Aorta (tissue), 5 donors: ENCODE results near the gene PID1. TPM values are rescaled to one million over a fixed set of nuclear protein-coding genes. Genes with fewer than 3 reads are reported as not detected.
A peak's percentile ranks its signal among the peaks of the same experiment; 100 is the strongest.

Experiments
- ATAC-seq: fragments of 200-7000 bp; cut with Tn5 transposase; one replicate; pipeline ENCODE4 v1.9.1; 2022; ENCODE audit warnings: moderate library complexity; ENCODE audit not compliant: low FRiP score
- DNase-seq, 2 donors: peaks; one replicate each; pipeline ENCODE4 v3.0.0-alpha.2; 2020
- H3K27ac ChIP-seq, 2 donors: one replicate each; pipeline ENCODE4 v1.5.1; 2013; ENCODE audit warnings: low read length in 2 of 2, mild to moderate bottlenecking in 2 of 2, moderate library complexity in 2 of 2, control low read depth in 1 of 2, inconsistent platforms in 1 of 2, low read depth in 1 of 2
- H3K27me3 ChIP-seq, 2 donors: one replicate each; pipeline ENCODE4 v1.6.1; 2013; ENCODE audit warnings: control low read depth in 1 of 2, low read length in 1 of 2, mild to moderate bottlenecking in 1 of 2, moderate library complexity in 1 of 2; ENCODE audit not compliant: insufficient read depth in 2 of 2, control insufficient read depth in 1 of 2
- H3K36me3 ChIP-seq, 2 donors: one replicate each; pipeline ENCODE4 v1.6.1; 2013; ENCODE audit warnings: control low read depth in 1 of 2, low read length in 1 of 2, mild to moderate bottlenecking in 1 of 2; ENCODE audit not compliant: insufficient read depth in 2 of 2, control insufficient read depth in 1 of 2
- H3K4me1 ChIP-seq, 2 donors: one replicate each; pipeline ENCODE4 v1.6.1; 2013; ENCODE audit warnings: low read length in 2 of 2, control low read depth in 1 of 2, mild to moderate bottlenecking in 1 of 2, moderate library complexity in 1 of 2; ENCODE audit not compliant: insufficient read depth in 2 of 2, control insufficient read depth in 1 of 2
- H3K4me3 ChIP-seq, 2 donors: one replicate each; pipeline ENCODE4 v1.5.1; 2013; ENCODE audit warnings: low read length in 2 of 2, control low read depth in 1 of 2, mild to moderate bottlenecking in 1 of 2
- H3K9me3 ChIP-seq: one replicate; pipeline ENCODE4 v1.6.1; 2013; ENCODE audit warnings: mild to moderate bottlenecking, low read length; ENCODE audit not compliant: control insufficient read depth
- WGBS, 2 donors: extraction: QIAGEN DNeasy Blood & Tissue Kit; methylation state at CpG; one replicate each; pipeline ENCODE4 v1.1.7; 2013; 5-methylcytosine and 5-hydroxymethylcytosine counted together
- intact Hi-C, 2 donors: fragments of 100-400 bp; cut with DNase I; formaldehyde crosslinking; loops; one replicate each; pipeline versions ENCODE4 v1.14.2 to v1.15.0; 2022
- polyA plus RNA-seq, 2 donors: library from polyadenylated mRNA; stranded (reverse); fragments of 200-250 nt; gene quantifications; one replicate each; pipeline ENCODE4 v1.2.3, GENCODE V29; 2013
- total RNA-seq, 2 donors: library from RNA; stranded (reverse); fragmentation: NEBNext Ultra II Directional; extraction: Animal tissue kit (Norgen Biotek cat#: 25700); gene quantifications; one replicate each; pipeline ENCODE4 v1.2.1, GENCODE V29; 2021
- donor health status: healthy with polysubstance abuse.
- donor health status: Bipolar disorder and iron deficiency.
- donor health status: DM: no; HTN: no; CAD: no.
- donor health status: DM: no; HTN: no; CAD: no.
- donor health status: DM: yes; HTN: yes; CAD: no.

Gene PID1
- total and polyA plus RNA-seq, 4 donors, result 44.8 to 88.6 (median 66.9) TPM

DNA sequence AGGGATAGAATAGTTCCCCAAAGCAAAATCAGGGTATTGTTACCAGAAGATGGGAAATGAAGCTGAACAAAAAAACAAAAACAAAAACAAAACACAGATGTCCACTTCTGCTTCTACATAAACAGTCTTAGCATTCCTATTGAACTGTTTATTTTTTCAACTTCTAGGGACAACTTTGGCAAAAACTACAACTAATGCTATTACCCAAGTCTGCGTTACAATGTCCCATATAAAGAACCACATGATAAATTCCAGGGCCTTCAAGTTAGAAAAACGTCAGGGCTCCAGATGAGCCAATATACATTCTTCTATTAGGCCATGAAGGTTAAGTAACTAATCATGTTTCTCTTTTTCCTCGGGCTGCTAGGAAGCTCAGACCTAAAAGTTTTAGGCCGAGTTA, 16.9 kb downstream of the PID1 start:
- H3K27ac ChIP-seq, result no peak overlapping the region
- H3K4me1 ChIP-seq, result peaks cover 11 to 24% of the 10 kb centered on the region in 2 donors
- ATAC-seq (no peak), DNase-seq (no peak)
- no peaks in the 10 kb centered on the region for H3K27me3 ChIP-seq
- 36% methylated on average over 4 of the region's 4 CpGs for WGBS, 2 donors
- no peak overlapping the region for H3K4me3 ChIP-seq
- peaks cover 0 to 5% of the 10 kb centered on the region in 2 donors for H3K36me3 ChIP-seq
- H3K9me3 ChIP-seq, result no peaks in the 10 kb centered on the region
- intact Hi-C loops, result no loop called here

DNA sequence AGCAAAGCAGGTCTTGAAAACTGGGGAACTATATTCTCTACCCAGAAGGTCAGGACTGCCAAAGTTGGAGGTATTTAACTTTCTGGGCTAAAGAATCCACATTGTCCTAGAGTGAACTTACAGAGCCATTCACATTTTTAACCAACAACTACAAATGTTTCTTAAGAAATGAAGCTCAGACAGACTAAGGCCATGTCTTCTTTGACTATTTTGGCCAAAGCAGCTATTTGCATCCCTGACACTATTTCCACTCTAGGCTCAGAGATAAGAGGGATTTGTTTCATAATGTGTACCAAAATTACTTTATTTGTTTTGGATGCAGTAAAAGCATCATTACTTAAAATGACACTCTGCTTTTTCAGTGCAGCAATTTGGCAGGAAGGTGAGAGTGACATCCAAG, 18.1 kb downstream of the PID1 start:
- Histone ChIP-seq H3K4me3 (no peak overlapping the region), H3K27ac (no peak overlapping the region)
- ATAC-seq, result peak; percentile 65

DNA sequence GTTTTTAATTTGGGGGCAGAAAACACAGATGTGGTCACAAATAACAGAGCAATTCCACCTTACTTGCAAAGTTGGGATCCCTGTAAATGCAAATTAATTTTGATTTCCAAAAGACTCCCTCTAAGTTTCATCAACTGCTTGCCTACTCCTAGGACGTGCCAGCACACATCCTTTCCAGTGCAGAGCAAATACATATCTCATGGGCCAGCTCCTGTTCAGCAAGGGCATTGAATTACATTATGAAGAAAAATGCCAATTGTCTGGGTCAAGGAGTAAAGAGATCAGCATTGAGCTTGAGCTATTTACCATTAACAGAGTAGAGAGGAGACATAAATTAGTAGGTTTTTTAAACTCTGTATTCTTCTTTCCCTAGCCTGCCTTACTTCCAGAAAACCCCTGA, 18.8 kb downstream of the PID1 start:
- peaks cover 0 to 5% of the 10 kb centered on the region in 2 donors for H3K36me3 ChIP-seq
- H3K9me3 ChIP-seq, result no peaks in the 10 kb centered on the region
- H3K27me3 ChIP-seq, result no peaks in the 10 kb centered on the region
- 2 to 13% methylated on average over 1 of the region's 1 CpG for WGBS, 2 donors
- peaks cover 10 to 24% of the 10 kb centered on the region in 2 donors for H3K4me1 ChIP-seq
- H3K27ac ChIP-seq, result peak overlapping the region in 1 of 2 donors; percentile 18
- no peak overlapping the region for H3K4me3 ChIP-seq
- ATAC-seq, result peak; percentile 19
- no peak for DNase-seq
- intact Hi-C loops, result no loop called here

More for the DNA sequence above, 18.1 kb downstream of the PID1 start:
- intact Hi-C loops, result no loop called here
- DNase-seq, result no peak
- Histone ChIP-seq H3K36me3 (peaks cover 0 to 5% of the 10 kb centered on the region in 2 donors), H3K4me1 (peaks cover 12 to 24% of the 10 kb centered on the region in 2 donors), H3K27me3 (no peaks in the 10 kb centered on the region), H3K9me3 (no peaks in the 10 kb centered on the region)

DNA sequence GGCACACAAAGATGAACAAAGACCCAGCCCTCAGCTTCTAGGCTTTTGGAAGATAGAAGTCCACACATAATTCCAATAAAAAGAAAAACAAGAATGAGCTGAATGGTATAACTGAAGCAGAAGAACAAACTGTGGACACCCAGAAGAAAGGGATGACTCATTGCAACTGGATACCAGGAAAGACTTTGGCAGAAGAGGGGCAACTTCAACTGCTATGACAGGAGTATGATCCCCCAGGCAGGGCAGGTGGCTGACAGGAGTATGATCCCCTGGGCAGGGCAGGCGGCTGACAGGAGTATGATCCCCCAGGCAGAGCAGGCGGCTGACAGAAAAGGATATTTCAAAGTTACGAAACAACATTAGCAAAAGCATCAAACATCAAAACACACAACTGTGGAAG, 21.6 kb downstream of the PID1 start:
- Histone ChIP-seq H3K4me1 (peaks cover 16 to 27% of the 10 kb centered on the region in 2 donors), H3K36me3 (peaks cover 2 to 5% of the 10 kb centered on the region in 2 donors), H3K27me3 (no peaks in the 10 kb centered on the region), H3K27ac (no peak overlapping the region), H3K4me3 (no peak overlapping the region), H3K9me3 (no peaks in the 10 kb centered on the region)
- intact Hi-C loops, result no loop called here
- no peak for DNase-seq
- ATAC-seq, result no peak
- WGBS, 2 donors, result 96 to 98% methylated on average over 3 of the region's 3 CpGs

DNA sequence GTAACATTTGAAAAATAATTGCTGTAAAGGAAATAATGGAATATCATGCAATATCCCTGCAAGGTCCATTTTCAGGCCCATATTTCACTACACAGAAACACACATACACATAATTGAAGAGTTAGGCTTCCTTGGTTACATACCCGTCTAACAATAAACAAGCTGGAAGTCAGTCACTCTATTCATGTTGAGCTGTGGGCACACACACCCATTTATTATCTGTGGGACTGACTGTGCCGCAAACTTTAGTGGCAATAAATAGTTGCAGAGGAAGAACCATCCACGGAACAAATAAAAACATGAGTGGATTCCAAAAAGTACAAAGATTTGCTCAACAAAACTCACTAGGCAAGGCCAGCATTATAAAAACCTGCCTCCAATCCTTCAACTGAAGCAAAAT, 24.8 kb downstream of the PID1 start:
- peaks cover 14 to 22% of the 10 kb centered on the region in 2 donors for H3K4me1 ChIP-seq
- ATAC-seq (no peak), DNase-seq (no peak)
- no peaks in the 10 kb centered on the region for H3K27me3 ChIP-seq
- no peaks in the 10 kb centered on the region for H3K9me3 ChIP-seq
- H3K4me3 ChIP-seq, result no peak overlapping the region
- WGBS, 2 donors, result 47 to 54% methylated on average over 3 of the region's 3 CpGs
- H3K27ac ChIP-seq, result no peak overlapping the region
- intact Hi-C loops, result no loop called here
- peaks cover 4 to 5% of the 10 kb centered on the region in 2 donors for H3K36me3 ChIP-seq

DNA sequence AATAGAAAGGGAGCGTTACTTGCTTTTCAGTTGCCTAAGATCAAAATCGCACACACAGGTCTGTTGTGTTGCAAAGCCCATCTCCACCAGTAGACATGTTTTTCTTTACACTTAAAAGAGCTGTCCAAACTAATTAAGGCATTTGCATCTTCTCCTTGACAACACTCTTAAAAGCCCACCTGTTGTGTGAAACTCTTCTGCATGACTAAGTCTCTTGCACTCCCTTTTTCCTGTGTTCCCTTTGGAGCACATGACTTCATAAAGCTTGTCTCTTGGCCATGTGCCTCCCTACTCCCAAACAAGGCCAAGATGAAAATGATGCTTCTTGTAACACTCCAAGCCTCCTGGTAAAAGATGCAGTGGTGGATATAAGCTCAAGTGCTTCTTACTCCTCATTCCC, 26.1 kb downstream of the PID1 start:
- DNase-seq, result no peak
- H3K4me3 ChIP-seq, result no peak overlapping the region
- intact Hi-C loops, result no loop called here
- H3K9me3 ChIP-seq, result no peaks in the 10 kb centered on the region
- no peak for ATAC-seq
- peaks cover 0 to 4% of the 10 kb centered on the region in 2 donors for H3K36me3 ChIP-seq
- peak overlapping the region in 1 of 2 donors; percentile 44 for H3K27ac ChIP-seq
- no peaks in the 10 kb centered on the region for H3K27me3 ChIP-seq
- H3K4me1 ChIP-seq, result peaks cover 11 to 13% of the 10 kb centered on the region in 2 donors
- WGBS, 2 donors, result 91 to 93% methylated on average over 2 of the region's 2 CpGs

DNA sequence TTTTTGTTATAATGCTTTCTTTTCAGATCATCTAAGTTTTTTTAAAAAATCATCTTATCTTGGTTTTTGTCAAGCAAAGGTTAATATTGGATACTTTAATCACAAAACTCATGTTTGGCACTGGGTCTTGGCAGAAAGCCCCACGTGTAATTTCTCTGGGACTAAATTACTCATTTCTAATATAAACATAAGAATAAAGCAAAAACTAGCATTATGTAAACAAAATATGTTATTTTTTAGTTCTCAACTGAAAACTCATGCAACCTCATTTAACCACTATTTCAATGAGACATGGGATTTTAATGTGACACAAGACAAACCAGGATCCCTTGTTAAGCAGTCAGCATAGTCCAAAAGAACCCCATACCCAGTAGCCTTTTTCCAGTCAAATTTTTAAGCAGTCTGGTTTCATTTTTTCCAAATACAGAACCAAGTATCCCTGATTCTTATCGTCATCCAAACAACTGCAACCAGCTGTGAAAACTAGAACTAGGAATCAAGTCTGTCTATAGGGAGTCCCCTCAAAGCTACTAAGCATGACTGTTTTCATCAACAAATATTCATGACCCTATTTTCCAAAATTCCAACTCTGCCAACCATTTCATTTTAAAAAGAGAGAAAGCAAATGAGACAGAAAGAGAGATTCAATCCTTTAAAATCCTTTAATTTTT, 27.1 kb downstream of the PID1 start:
- intact Hi-C loops, result no loop called here
- no peak overlapping the region for H3K4me3 ChIP-seq
- no peak for ATAC-seq

DNA sequence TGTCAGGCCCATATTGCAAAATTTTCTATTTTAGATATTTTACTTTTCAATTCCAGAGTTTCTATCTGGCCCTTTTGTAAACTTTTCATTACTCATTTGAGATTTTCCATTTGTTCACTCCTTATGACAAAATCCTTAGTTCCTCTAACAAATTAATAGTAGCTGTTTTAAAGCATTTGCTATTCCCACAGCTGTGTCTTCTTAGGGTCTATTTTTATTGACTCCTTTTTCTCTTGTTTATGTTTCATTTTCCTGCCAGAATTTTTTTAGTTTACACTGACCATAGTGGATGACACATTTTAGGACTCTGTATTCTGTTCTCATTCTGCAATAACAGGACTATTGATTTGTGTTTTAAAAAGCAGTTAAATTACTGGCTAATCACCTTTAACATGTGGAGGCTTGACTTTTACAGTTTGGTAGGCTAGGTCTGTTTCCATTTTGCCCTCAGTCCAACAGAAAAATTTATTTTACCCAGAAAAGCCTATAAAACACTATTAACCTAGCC, 30.0 kb downstream of the PID1 start:
- no peaks in the 10 kb centered on the region for H3K9me3 ChIP-seq
- no peaks in the 10 kb centered on the region for H3K27me3 ChIP-seq
- ATAC-seq (no peak), DNase-seq (no peak)
- H3K36me3 ChIP-seq, result peaks cover 0 to 5% of the 10 kb centered on the region in 2 donors
- no peak overlapping the region for H3K4me3 ChIP-seq
- intact Hi-C loops, result no loop called here
- peaks cover 5 to 8% of the 10 kb centered on the region in 2 donors for H3K4me1 ChIP-seq
- no peak overlapping the region for H3K27ac ChIP-seq

More for the DNA sequence above, 27.1 kb downstream of the PID1 start:
- no peak overlapping the region for H3K27ac ChIP-seq
- WGBS, 2 donors, result 0 to 3% methylated on average over 2 of the region's 2 CpGs
- no peaks in the 10 kb centered on the region for H3K9me3 ChIP-seq
- peak in 1 of 2 donors; percentile 56 for DNase-seq
- peaks cover 11 to 13% of the 10 kb centered on the region in 2 donors for H3K4me1 ChIP-seq
- H3K36me3 ChIP-seq, result peaks cover 0 to 4% of the 10 kb centered on the region in 2 donors
- no peaks in the 10 kb centered on the region for H3K27me3 ChIP-seq

DNA sequence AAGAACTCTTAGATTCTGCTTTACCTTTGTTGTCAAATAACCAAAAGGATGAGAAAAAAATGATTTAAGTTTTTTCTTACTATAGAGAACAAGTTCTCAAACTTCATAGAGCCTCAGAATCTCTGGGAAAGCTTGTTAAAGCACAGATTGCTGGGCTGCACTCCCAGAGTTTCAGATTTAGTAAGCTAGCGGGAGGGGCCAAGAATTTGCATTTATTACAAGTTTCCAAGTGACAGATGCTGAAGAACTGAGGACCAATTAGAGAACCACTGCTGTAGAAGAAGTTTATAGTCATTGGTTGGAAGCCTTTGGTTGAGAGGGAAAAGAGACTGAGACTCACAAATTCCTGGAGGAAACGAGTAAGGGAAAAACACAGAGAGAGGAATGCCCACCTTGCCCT, 32.1 kb downstream of the PID1 start:
- ATAC-seq (no peak), DNase-seq (no peak)
- peaks cover 0 to 3% of the 10 kb centered on the region in 2 donors for H3K36me3 ChIP-seq
- WGBS, 2 donors, result 56 to 89% methylated on average over 2 of the region's 2 CpGs
- H3K27me3 ChIP-seq, result no peaks in the 10 kb centered on the region
- intact Hi-C loops, result no loop called here
- no peak overlapping the region for H3K27ac ChIP-seq
- H3K4me3 ChIP-seq, result no peak overlapping the region
- no peaks in the 10 kb centered on the region for H3K9me3 ChIP-seq
- peaks cover 2 to 7% of the 10 kb centered on the region in 2 donors for H3K4me1 ChIP-seq
